Activated CD4-positive, alpha-beta T cell treated with anti-CD3 and anti-CD28 coated beads, Interleukin-2, amount 50 U/mL, for 48 hours (primary cell): Measurements from ENCODE around the gene TLL1.
A peak's percentile ranks its signal among the peaks of the same experiment; 100 is the strongest.

ENCODE experiments used
- DNase-seq, 2 experiments: peaks; one replicate each; pipeline ENCODE4 v3.0.0-alpha.2; 2020

Gene TLL1

GRCh38 chr4:165872461-165873297 lies at the start of gene TLL1:
Gene TLL1 (plus strand): TSS chr4:165873237. CDS start chr4:165873905, 668 bp downstream.
- DNase-seq = no peak

- no peak for DNase-seq
Measured at GRCh38 chr4:165826166-165826565, 46.9 kb upstream of the TLL1 start.

GRCh38 chr4:165827018-165827417 lies 46.0 kb upstream of the TLL1 start:
- DNase-seq = no peak

- no peak for DNase-seq
Measured at GRCh38 chr4:165828928-165829327, 44.1 kb upstream of the TLL1 start.

GRCh38 chr4:165834116-165834515 lies 38.9 kb upstream of the TLL1 start:
- no peak for DNase-seq

GRCh38 chr4:165838575-165838974 lies 34.5 kb upstream of the TLL1 start:
- no peak for DNase-seq

- DNase-seq = no peak
Measured at GRCh38 chr4:165839615-165840333, 33.3 kb upstream of the TLL1 start.

GRCh38 chr4:165842684-165843083 lies 30.4 kb upstream of the TLL1 start:
- DNase-seq = no peak

GRCh38 chr4:165844161-165844560 lies 28.9 kb upstream of the TLL1 start:
- DNase-seq = no peak

GRCh38 chr4:165851256-165851655 lies 21.8 kb upstream of the TLL1 start:
- DNase-seq = no peak

- no peak for DNase-seq
Measured at GRCh38 chr4:165855191-165855590, 17.8 kb upstream of the TLL1 start.

GRCh38 chr4:165861363-165861762 lies 11.7 kb upstream of the TLL1 start:
- no peak for DNase-seq

- DNase-seq = no peak
Measured at GRCh38 chr4:165864271-165864670, 8.8 kb upstream of the TLL1 start.

- DNase-seq = no peak
Measured at GRCh38 chr4:165866019-165866650, 6.9 kb upstream of the TLL1 start.

GRCh38 chr4:165867961-165868360 lies 5.1 kb upstream of the TLL1 start:
- no peak for DNase-seq

GRCh38 chr4:165873298-165874071 lies 448 bp downstream of the TLL1 start:
- peak in 1 of 2 experiments; percentile 4 for DNase-seq

- DNase-seq = no peak
Measured at GRCh38 chr4:165874072-165874790, 1.2 kb downstream of the TLL1 start.

- DNase-seq = no peak
Measured at GRCh38 chr4:165874791-165875371, 1.8 kb downstream of the TLL1 start.

- no peak for DNase-seq
Measured at GRCh38 chr4:165875446-165875845, 2.4 kb downstream of the TLL1 start.

GRCh38 chr4:165877286-165877685 lies 4.2 kb downstream of the TLL1 start:
- no peak for DNase-seq

- no peak for DNase-seq
Measured at GRCh38 chr4:165879641-165880040, 6.6 kb downstream of the TLL1 start.

GRCh38 chr4:165894159-165894558 lies 21.1 kb downstream of the TLL1 start:
- no peak for DNase-seq
